GOT3 (cell line): ENCODE data around the gene RNU6-9.

Source experiments
- DNase-seq: peaks from one replicate; lab custom pipeline; 2025; ENCODE audit warnings: mixed read lengths; lab: John Stamatoyannopoulos, UW

The RNU6-9 gene

GRCh38 chr19:898663-899062 is 5.4 kb downstream of the RNU6-9 start:
- DNase-seq = no peak

- no peak for DNase-seq
These were observed 6.2 kb downstream of the RNU6-9 start for GRCh38 chr19:899336-900042.

GRCh38 chr19:900043-900301 is 6.7 kb downstream of the RNU6-9 start:
- DNase-seq = no peak

GRCh38 chr19:900302-901111 is 7.2 kb downstream of the RNU6-9 start:
- no peak for DNase-seq

GRCh38 chr19:901216-902092 is 8.2 kb downstream of the RNU6-9 start:
- no peak for DNase-seq

- no peak for DNase-seq
These were observed 8.7 kb downstream of the RNU6-9 start for GRCh38 chr19:902093-902370.

GRCh38 chr19:902446-903226 is 9.4 kb downstream of the RNU6-9 start:
- DNase-seq = no peak

- no peak for DNase-seq
These were observed 10.0 kb downstream of the RNU6-9 start for GRCh38 chr19:903266-903797.

GRCh38 chr19:904545-904944 is 11.3 kb downstream of the RNU6-9 start:
- DNase-seq = no peak

GRCh38 chr19:906480-906879 is 13.2 kb downstream of the RNU6-9 start:
- DNase-seq = no peak

GRCh38 chr19:907183-907853 is 14.0 kb downstream of the RNU6-9 start:
- DNase-seq = no peak

- DNase-seq = no peak
These were observed 18.1 kb downstream of the RNU6-9 start for GRCh38 chr19:911197-912033.

GRCh38 chr19:912181-913079 is 19.1 kb downstream of the RNU6-9 start:
- no peak for DNase-seq

GRCh38 chr19:913080-913748 is 19.9 kb downstream of the RNU6-9 start, which contains the start of gene R3HDM4:
R3HDM4 (minus strand) TSS chr19:913219; CDS start chr19:913157, 62 bp downstream.
- DNase-seq = peak; percentile 20

- no peak for DNase-seq
These were observed 23.5 kb downstream of the RNU6-9 start for GRCh38 chr19:916645-917322.

GRCh38 chr19:917323-918151 is 24.3 kb downstream of the RNU6-9 start, which contains the start of gene KISS1R:
KISS1R (plus strand) TSS chr19:917333; CDS start chr19:917503, 170 bp downstream.
- no peak for DNase-seq

- DNase-seq = no peak
These were observed 24.8 kb downstream of the RNU6-9 start for GRCh38 chr19:918152-918437.
